Tibial nerve (tissue), 4 donors: ENCODE data around the gene SYT7. TPM values are rescaled to one million over a fixed set of nuclear protein-coding genes. Genes with fewer than 3 reads are reported as not detected.

Experiments
- DNase-seq, 2 donors: peaks; one replicate each; pipeline ENCODE4 v3.0.0-alpha.2; 2019; ENCODE audit warnings: low spot score in 2 of 2
- H3K27ac ChIP-seq, 4 donors: fragments of 200-600 bp; sonication (generic) in 3 of 4; one replicate each; pipeline ENCODE4 v1.5.1; 2017 to 2019; ENCODE audit warnings: mild to moderate bottlenecking in 1 of 4
- H3K27me3 ChIP-seq, 2 donors: fragments of 200-600 bp; sonication (generic) in 1 of 2; one replicate each; pipeline versions ENCODE4 v1.5.1 to v1.6.0; 2017 to 2019
- H3K36me3 ChIP-seq, 3 donors: fragments of 200-600 bp; sonication (generic); one replicate each; pipeline ENCODE4 v1.5.1; 2018 to 2019
- H3K4me1 ChIP-seq, 4 donors: fragments of 200-600 bp; sonication (generic) in 3 of 4; one replicate each; pipeline ENCODE4 v1.5.1; 2017 to 2019
- H3K4me3 ChIP-seq, 4 donors: fragments of 200-600 bp; sonication (generic) in 3 of 4; one replicate each; pipeline ENCODE4 v1.5.1; 2017 to 2019; ENCODE audit warnings: mild to moderate bottlenecking in 1 of 4, moderate library complexity in 1 of 4
- H3K9me3 ChIP-seq, 4 donors: fragments of 200-600 bp; sonication (generic) in 3 of 4; one replicate each; pipeline ENCODE4 v1.5.1; 2017 to 2019
- CTCF ChIP-seq, 5 experiments: fragments of 200-600 bp in 3 of 5; fragments of 450-650 bp in 2 of 5; sonication (generic) in 3 of 5; IDR thresholded peaks; one replicate each; pipeline ENCODE4 v1.5.1; 2016 to 2019; ENCODE audit warnings: antibody characterized with exemption in 5 of 5, mild to moderate bottlenecking in 3 of 5, moderate library complexity in 2 of 5
- EP300 ChIP-seq, 2 donors: sonication (generic); formaldehyde crosslinking; IDR thresholded peaks; one replicate each; pipeline ENCODE4 v1.6.1; 2017; ENCODE audit warnings: antibody characterized with exemption in 2 of 2, mild to moderate bottlenecking in 1 of 2
- POLR2A ChIP-seq, 2 donors: fragments of 450-650 bp; IDR thresholded peaks; one replicate each; pipeline ENCODE4 v1.6.1; 2017; ENCODE audit warnings: antibody characterized with exemption in 2 of 2, mild to moderate bottlenecking in 2 of 2, moderate library complexity in 2 of 2
- WGBS, 2 donors: methylation state at CpG; one replicate each; pipeline ENCODE4 v1.1.5; 2018; 5-methylcytosine and 5-hydroxymethylcytosine counted together
- total RNA-seq, 4 donors: library from RNA; depleted of rRNA; stranded (reverse); fragments of >200 nt; gene quantifications; one replicate each; pipeline ENCODE4 v1.1.0, GENCODE V29; 2016

The SYT7 gene
- total RNA-seq, 4 donors from 2014 or later: 1.2 to 2.5 (median 1.8) TPM

DNA sequence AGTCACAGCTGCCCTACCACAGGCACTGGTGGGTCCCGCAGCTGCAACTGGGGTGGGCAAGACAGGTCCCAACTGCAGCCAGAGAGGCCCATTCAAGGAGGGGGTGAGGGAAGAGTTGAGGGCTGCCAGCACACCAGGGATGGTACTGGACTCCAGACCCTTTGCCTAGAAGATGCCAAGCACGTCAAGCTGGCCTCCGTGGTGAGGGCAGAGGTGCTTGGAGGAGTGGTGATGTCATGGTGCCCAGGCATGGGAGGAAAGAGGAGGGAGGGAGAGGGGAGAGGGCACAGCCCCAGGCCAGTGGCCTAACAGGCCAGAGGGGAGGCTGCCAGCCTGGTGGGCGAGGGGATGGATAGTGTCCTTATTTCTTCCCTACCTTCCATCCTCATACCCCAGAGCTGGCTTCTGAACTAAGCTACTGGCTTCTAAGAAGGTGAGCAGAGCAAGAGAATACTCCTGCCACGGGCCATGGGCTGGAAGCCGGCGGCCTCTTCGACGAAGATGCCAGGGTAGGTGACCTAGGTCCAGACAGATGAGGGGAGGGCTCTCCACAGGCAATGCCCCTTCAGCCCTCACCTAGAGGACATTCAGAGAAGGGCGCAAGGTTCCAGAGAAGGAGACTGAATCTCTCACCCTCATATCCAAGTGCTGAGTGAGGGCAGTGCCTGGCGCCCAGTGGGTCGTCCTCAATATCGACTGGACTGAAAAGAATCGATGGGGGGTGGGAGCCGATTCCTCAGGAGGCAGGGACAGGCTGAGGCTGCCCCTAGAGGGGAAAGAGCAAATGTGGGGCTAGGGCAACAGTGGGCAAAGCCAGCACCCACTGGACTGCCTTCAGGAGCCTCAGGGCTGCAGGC, 1.8 kb downstream of the SYT7 start:
- Histone ChIP-seq H3K9me3 (no peaks in the 10 kb centered on the region), H3K4me1 (peaks cover 0 to 15% (median 9%) of the 10 kb centered on the region in 4 donors), H3K4me3 (no peak overlapping the region), H3K27ac (no peak overlapping the region), H3K36me3 (no peaks in the 10 kb centered on the region), H3K27me3 (peaks cover 0 to 37% of the 10 kb centered on the region in 2 donors)
- no peak for DNase-seq
- TF ChIP-seq CTCF (IDR thresholded peaks at IDR 0.05) (no peak), POLR2A (IDR thresholded peaks at IDR 0.05) (no peak), EP300 (IDR thresholded peaks at IDR 0.05) (no peak)
- WGBS, 2 donors: 60 to 70% methylated on average over 14 to 15 of the region's 15 CpGs

- H3K4me3 ChIP-seq: no peak overlapping the region
- no peak overlapping the region for H3K27ac ChIP-seq
- no peaks in the 10 kb centered on the region for H3K9me3 ChIP-seq
- DNase-seq: no peak
- peaks cover 0 to 38% of the 10 kb centered on the region in 2 donors for H3K27me3 ChIP-seq
- TF ChIP-seq EP300 (IDR thresholded peaks at IDR 0.05) (no peak), POLR2A (IDR thresholded peaks at IDR 0.05) (no peak)
- H3K4me1 ChIP-seq: peaks cover 0 to 15% (median 9%) of the 10 kb centered on the region in 4 donors
- no peaks in the 10 kb centered on the region for H3K36me3 ChIP-seq
- 68 to 75% methylated on average over 7 of the region's 7 CpGs for WGBS, 2 donors
These were observed 3.3 kb downstream of the SYT7 start for GRCh38 chr11:61577383-61578118.

GRCh38 chr11:61575886-61576861, 4.7 kb downstream of the SYT7 start:
- Histone ChIP-seq H3K27me3 (peaks cover 0 to 30% of the 10 kb centered on the region in 2 donors), H3K9me3 (no peaks in the 10 kb centered on the region), H3K4me1 (peaks cover 0 to 11% (median 5%) of the 10 kb centered on the region in 4 donors), H3K36me3 (no peaks in the 10 kb centered on the region), H3K27ac (no peak overlapping the region), H3K4me3 (no peak overlapping the region)
- TF ChIP-seq CTCF (IDR thresholded peaks at IDR 0.05): no peak
- TF ChIP-seq POLR2A (IDR thresholded peaks at IDR 0.05): no peak
- TF ChIP-seq EP300 (IDR thresholded peaks at IDR 0.05): no peak
- no peak for DNase-seq
- WGBS, 2 donors: 68 to 71% methylated on average over 15 to 17 of the region's 20 CpGs

DNA sequence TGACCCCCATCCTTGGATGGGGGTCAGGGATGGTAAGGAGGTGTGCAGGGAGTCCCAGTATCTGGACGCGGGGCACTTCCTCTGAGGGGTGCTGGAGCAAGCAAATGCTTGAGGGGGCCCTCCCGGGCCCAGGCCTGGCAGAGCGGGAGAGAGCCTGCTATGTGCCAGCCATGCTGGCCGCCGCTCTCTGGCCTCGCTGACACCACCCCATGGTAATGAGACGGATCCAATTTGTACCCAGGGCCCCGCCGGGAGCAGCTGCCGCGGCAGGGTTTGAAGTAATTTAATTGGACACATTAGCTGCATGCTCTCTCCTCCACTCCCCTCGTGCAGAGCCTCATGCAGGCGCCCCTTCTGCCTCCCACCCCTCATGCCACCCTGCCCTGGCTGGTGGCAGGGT, 6.3 kb downstream of the SYT7 start:
- 42 to 66% methylated on average over 13 to 14 of the region's 14 CpGs for WGBS, 2 donors

More for the DNA sequence above, 6.3 kb downstream of the SYT7 start:
- no peaks in the 10 kb centered on the region for H3K36me3 ChIP-seq
- H3K4me3 ChIP-seq: no peak overlapping the region
- no peaks in the 10 kb centered on the region for H3K9me3 ChIP-seq
- TF ChIP-seq POLR2A (IDR thresholded peaks at IDR 0.05) (no peak), CTCF (IDR thresholded peaks at IDR 0.05) (no peak), EP300 (IDR thresholded peaks at IDR 0.05) (no peak)
- H3K27ac ChIP-seq: no peak overlapping the region
- no peak for DNase-seq
- H3K4me1 ChIP-seq: peaks cover 0 to under 1% (median 0%) of the 10 kb centered on the region in 4 donors
- H3K27me3 ChIP-seq: peaks cover 0 to 32% of the 10 kb centered on the region in 2 donors
